Measurements from ENCODE around the gene KCNH3. TPM values are rescaled to one million over a fixed set of nuclear protein-coding genes. Genes with fewer than 3 reads are reported as not detected.

Gene KCNH3
- total and polyA plus RNA-seq, 4 experiments from 2014 or later = 0.97 to 2.4 (median 1.4) TPM

- H3K36me3 Mint-ChIP-seq = peaks cover 14 to 21% of the 10 kb centered on the region in 2 donors
Observed at GRCh38 chr12:49577589-49578315, 38.9 kb downstream of the KCNH3 start.

GRCh38 chr12:49578471-49579112, 39.8 kb downstream of the KCNH3 start:
- Mint-ChIP-seq H3K4me1 (peaks cover 0 to 7% (median 5%) of the 10 kb centered on the region in 4 donors), H3K27me3 (no peaks in the 10 kb centered on the region), H3K27ac (no peak overlapping the region), H3K36me3 (peaks cover 17 to 22% of the 10 kb centered on the region in 2 donors), H3K4me3 (no peak overlapping the region), H3K9me3 (no peaks in the 10 kb centered on the region)
- POLR2A ChIA-PET (ENCODE audit: partially characterized antibody) = interaction anchor here (1.5 kb wide), 1 partner anchor 11 kb away, joined by 3 read pairs; the partner anchor contains the start of gene MCRS1
- H3K9me3 ChIP-seq (ENCODE audit: control insufficient read depth in 1 of 2, low read length in 2 of 2) = no peaks in the 10 kb centered on the region
- H3K36me3 ChIP-seq (ENCODE audit: insufficient read depth, low read length) = no peaks in the 10 kb centered on the region
- CTCF ChIA-PET (ENCODE audit: partially characterized antibody) = interaction anchor here (1.0 to 7.0 kb wide), 5 partner anchors 8 to 220 kb away, joined by 3 to 64 read pairs (median 6); no protein-coding TSS in a partner anchor
- intact Hi-C loops (cut with micrococcal nuclease) = no loop called here
- H3K4me3 ChIP-seq (ENCODE audit: low read length in 2 of 2) = no peak overlapping the region
- no peak for DNase-seq
- no peaks in the 10 kb centered on the region for H3K27me3 ChIP-seq (ENCODE audit: insufficient read depth, low read length)
- H3K4me1 ChIP-seq (ENCODE audit: insufficient read depth, low read length) = no peaks in the 10 kb centered on the region
- H3K27ac ChIP-seq (ENCODE audit: low read depth, low read length) = no peak overlapping the region

More at GRCh38 chr12:49577589-49578315, 38.9 kb downstream of the KCNH3 start:
- CTCF ChIA-PET (ENCODE audit: partially characterized antibody) = interaction anchor here (0.9 to 7.0 kb wide), 4 partner anchors 11 to 220 kb away, joined by 3 to 64 read pairs (median 6); no protein-coding TSS in a partner anchor
- Histone ChIP-seq H3K36me3 (ENCODE audit: insufficient read depth, low read length) (no peaks in the 10 kb centered on the region), H3K27ac (ENCODE audit: low read depth, low read length) (no peak overlapping the region), H3K4me3 (ENCODE audit: low read length in 2 of 2) (no peak overlapping the region), H3K27me3 (ENCODE audit: insufficient read depth, low read length) (no peaks in the 10 kb centered on the region), H3K9me3 (ENCODE audit: control insufficient read depth in 1 of 2, low read length in 2 of 2) (no peaks in the 10 kb centered on the region), H3K4me1 (ENCODE audit: insufficient read depth, low read length) (no peaks in the 10 kb centered on the region)
- Mint-ChIP-seq H3K9me3 (no peaks in the 10 kb centered on the region), H3K27ac (no peak overlapping the region), H3K4me3 (no peak overlapping the region), H3K4me1 (peaks cover 0 to 7% (median 5%) of the 10 kb centered on the region in 4 donors), H3K27me3 (no peaks in the 10 kb centered on the region)
- intact Hi-C loops (cut with micrococcal nuclease) = no loop called here
- POLR2A ChIA-PET (ENCODE audit: partially characterized antibody) = interaction anchor here (1.5 kb wide), 1 partner anchor 10 kb away, joined by 3 read pairs; the partner anchor contains the start of gene MCRS1
- no peak for DNase-seq

- Histone ChIP-seq H3K4me1 (ENCODE audit: insufficient read depth, low read length) (no peaks in the 10 kb centered on the region), H3K27ac (ENCODE audit: low read depth, low read length) (no peak overlapping the region), H3K9me3 (ENCODE audit: control insufficient read depth in 1 of 2, low read length in 2 of 2) (no peaks in the 10 kb centered on the region), H3K36me3 (ENCODE audit: insufficient read depth, low read length) (no peaks in the 10 kb centered on the region), H3K4me3 (ENCODE audit: low read length in 2 of 2) (no peak overlapping the region), H3K27me3 (ENCODE audit: insufficient read depth, low read length) (no peaks in the 10 kb centered on the region)
- CTCF ChIA-PET (ENCODE audit: partially characterized antibody) = interaction anchor here (0.6 to 7.0 kb wide), 17 partner anchors 10 to 1757 kb away, joined by 3 to 64 read pairs (median 5); partner anchors contain the start of gene PRPF40B
- DNase-seq = peak in 4 of 5 donors; percentile 32 to 57 (median 48)
- intact Hi-C loops (cut with micrococcal nuclease) = loop anchor here (1.0 kb wide), 2 partner anchors 28 to 223 kb away; no protein-coding TSS in a partner anchor
- H3K27me3 Mint-ChIP-seq = no peaks in the 10 kb centered on the region
- no peak overlapping the region for H3K4me3 Mint-ChIP-seq
- H3K4me1 Mint-ChIP-seq = peaks cover 0 to 7% (median 5%) of the 10 kb centered on the region in 4 donors
- POLR2A ChIA-PET (ENCODE audit: partially characterized antibody) = interaction anchor here (1.0 kb wide), 2 partner anchors 41 to 223 kb away, joined by 3 read pairs; no protein-coding TSS in a partner anchor
- H3K36me3 Mint-ChIP-seq = peaks cover 16 to 24% of the 10 kb centered on the region in 2 donors
- no peaks in the 10 kb centered on the region for H3K9me3 Mint-ChIP-seq
- H3K27ac Mint-ChIP-seq = peak overlapping the region in 3 of 7 donors; percentile 3 to 61 (median 4)
Observed at GRCh38 chr12:49580572-49581535, 42.0 kb downstream of the KCNH3 start.

GRCh38 chr12:49582201-49582600, 43.4 kb downstream of the KCNH3 start:
- peak overlapping the region in 2 of 7 donors; percentile 40 to 67 for H3K27ac Mint-ChIP-seq
- Histone ChIP-seq H3K9me3 (ENCODE audit: control insufficient read depth in 1 of 2, low read length in 2 of 2) (no peaks in the 10 kb centered on the region), H3K27ac (ENCODE audit: low read depth, low read length) (no peak overlapping the region), H3K4me1 (ENCODE audit: insufficient read depth, low read length) (no peaks in the 10 kb centered on the region), H3K4me3 (ENCODE audit: low read length in 2 of 2) (no peak overlapping the region), H3K36me3 (ENCODE audit: insufficient read depth, low read length) (no peaks in the 10 kb centered on the region), H3K27me3 (ENCODE audit: insufficient read depth, low read length) (no peaks in the 10 kb centered on the region)
- H3K27me3 Mint-ChIP-seq = no peaks in the 10 kb centered on the region
- H3K36me3 Mint-ChIP-seq = peaks cover 15 to 31% of the 10 kb centered on the region in 2 donors
- no peak overlapping the region for H3K4me3 Mint-ChIP-seq
- POLR2A ChIA-PET (ENCODE audit: partially characterized antibody) = interaction anchor here (0.6 kb wide), 1 partner anchor 13 kb away, joined by 3 read pairs; no protein-coding TSS in a partner anchor
- no peak for DNase-seq
- CTCF ChIA-PET (ENCODE audit: partially characterized antibody) = interaction anchor here (0.9 to 7.0 kb wide), 9 partner anchors 20 to 224 kb away, joined by 3 to 64 read pairs (median 5); partner anchors contain the start of gene PRPF40B
- no peaks in the 10 kb centered on the region for H3K9me3 Mint-ChIP-seq
- intact Hi-C loops (cut with micrococcal nuclease) = no loop called here
- H3K4me1 Mint-ChIP-seq = peaks cover 0 to 6% (median 4%) of the 10 kb centered on the region in 4 donors

GRCh38 chr12:49582850-49583249, 44.0 kb downstream of the KCNH3 start:
- H3K36me3 ChIP-seq (ENCODE audit: insufficient read depth, low read length) = no peaks in the 10 kb centered on the region
- peaks cover 0 to 6% (median 4%) of the 10 kb centered on the region in 4 donors for H3K4me1 Mint-ChIP-seq
- intact Hi-C loops (cut with micrococcal nuclease) = no loop called here
- H3K4me3 ChIP-seq (ENCODE audit: low read length in 2 of 2) = no peak overlapping the region
- no peak for DNase-seq
- no peaks in the 10 kb centered on the region for H3K27me3 Mint-ChIP-seq
- ChIA-PET POLR2A (ENCODE audit: partially characterized antibody) (no interaction called here), CTCF (ENCODE audit: partially characterized antibody) (interaction anchor here (1.6 to 7.0 kb wide), 3 partner anchors 22 to 224 kb away, joined by 4 to 64 read pairs (median 44); no protein-coding TSS in a partner anchor)
- no peaks in the 10 kb centered on the region for H3K9me3 Mint-ChIP-seq
- H3K27me3 ChIP-seq (ENCODE audit: insufficient read depth, low read length) = no peaks in the 10 kb centered on the region
- no peak overlapping the region for H3K4me3 Mint-ChIP-seq
- peaks cover 11 to 31% of the 10 kb centered on the region in 2 donors for H3K36me3 Mint-ChIP-seq
- peak overlapping the region in 1 of 7 donors; percentile 67 for H3K27ac Mint-ChIP-seq
- no peaks in the 10 kb centered on the region for H3K9me3 ChIP-seq (ENCODE audit: control insufficient read depth in 1 of 2, low read length in 2 of 2)
- no peak overlapping the region for H3K27ac ChIP-seq (ENCODE audit: low read depth, low read length)
- H3K4me1 ChIP-seq (ENCODE audit: insufficient read depth, low read length) = no peaks in the 10 kb centered on the region

GRCh38 chr12:49583366-49584094, 44.7 kb downstream of the KCNH3 start:
- Histone ChIP-seq H3K27me3 (ENCODE audit: insufficient read depth, low read length) (no peaks in the 10 kb centered on the region), H3K27ac (ENCODE audit: low read depth, low read length) (no peak overlapping the region), H3K36me3 (ENCODE audit: insufficient read depth, low read length) (no peaks in the 10 kb centered on the region), H3K9me3 (ENCODE audit: control insufficient read depth in 1 of 2, low read length in 2 of 2) (no peaks in the 10 kb centered on the region), H3K4me1 (ENCODE audit: insufficient read depth, low read length) (no peaks in the 10 kb centered on the region), H3K4me3 (ENCODE audit: low read length in 2 of 2) (no peak overlapping the region)
- intact Hi-C loops (cut with micrococcal nuclease) = no loop called here
- CTCF ChIA-PET (ENCODE audit: partially characterized antibody) = interaction anchor here (2.1 to 7.0 kb wide), 3 partner anchors 32 to 225 kb away, joined by 5 to 64 read pairs (median 44); no protein-coding TSS in a partner anchor
- POLR2A ChIA-PET (ENCODE audit: partially characterized antibody) = interaction anchor here (0.9 kb wide), 1 partner anchor 39 kb away, joined by 5 read pairs; the partner anchor contains the start of gene PRPF40B
- H3K9me3 Mint-ChIP-seq = no peaks in the 10 kb centered on the region
- no peak overlapping the region for H3K4me3 Mint-ChIP-seq
- peaks cover 0 to 6% (median 4%) of the 10 kb centered on the region in 4 donors for H3K4me1 Mint-ChIP-seq
- H3K27me3 Mint-ChIP-seq = no peaks in the 10 kb centered on the region
- H3K27ac Mint-ChIP-seq = no peak overlapping the region
- no peak for DNase-seq
- peaks cover 10 to 31% of the 10 kb centered on the region in 2 donors for H3K36me3 Mint-ChIP-seq
